Hair follicular keratinocyte (primary cell): ENCODE results near the gene ADAMTS4. TPM values are rescaled to one million over a fixed set of nuclear protein-coding genes. Genes with fewer than 3 reads are reported as not detected.

ENCODE experiments used
- total RNA-seq: library from RNA; depleted of rRNA; stranded (reverse); fragments of >200 nt; gene quantifications from 2 replicates; pipeline ENCODE4 v1.2.3, GENCODE V29; 2015

Gene ADAMTS4, protein sequence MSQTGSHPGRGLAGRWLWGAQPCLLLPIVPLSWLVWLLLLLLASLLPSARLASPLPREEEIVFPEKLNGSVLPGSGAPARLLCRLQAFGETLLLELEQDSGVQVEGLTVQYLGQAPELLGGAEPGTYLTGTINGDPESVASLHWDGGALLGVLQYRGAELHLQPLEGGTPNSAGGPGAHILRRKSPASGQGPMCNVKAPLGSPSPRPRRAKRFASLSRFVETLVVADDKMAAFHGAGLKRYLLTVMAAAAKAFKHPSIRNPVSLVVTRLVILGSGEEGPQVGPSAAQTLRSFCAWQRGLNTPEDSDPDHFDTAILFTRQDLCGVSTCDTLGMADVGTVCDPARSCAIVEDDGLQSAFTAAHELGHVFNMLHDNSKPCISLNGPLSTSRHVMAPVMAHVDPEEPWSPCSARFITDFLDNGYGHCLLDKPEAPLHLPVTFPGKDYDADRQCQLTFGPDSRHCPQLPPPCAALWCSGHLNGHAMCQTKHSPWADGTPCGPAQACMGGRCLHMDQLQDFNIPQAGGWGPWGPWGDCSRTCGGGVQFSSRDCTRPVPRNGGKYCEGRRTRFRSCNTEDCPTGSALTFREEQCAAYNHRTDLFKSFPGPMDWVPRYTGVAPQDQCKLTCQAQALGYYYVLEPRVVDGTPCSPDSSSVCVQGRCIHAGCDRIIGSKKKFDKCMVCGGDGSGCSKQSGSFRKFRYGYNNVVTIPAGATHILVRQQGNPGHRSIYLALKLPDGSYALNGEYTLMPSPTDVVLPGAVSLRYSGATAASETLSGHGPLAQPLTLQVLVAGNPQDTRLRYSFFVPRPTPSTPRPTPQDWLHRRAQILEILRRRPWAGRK
- 0.08 and 1.5 TPM in 2 replicates for total RNA-seq

DNA sequence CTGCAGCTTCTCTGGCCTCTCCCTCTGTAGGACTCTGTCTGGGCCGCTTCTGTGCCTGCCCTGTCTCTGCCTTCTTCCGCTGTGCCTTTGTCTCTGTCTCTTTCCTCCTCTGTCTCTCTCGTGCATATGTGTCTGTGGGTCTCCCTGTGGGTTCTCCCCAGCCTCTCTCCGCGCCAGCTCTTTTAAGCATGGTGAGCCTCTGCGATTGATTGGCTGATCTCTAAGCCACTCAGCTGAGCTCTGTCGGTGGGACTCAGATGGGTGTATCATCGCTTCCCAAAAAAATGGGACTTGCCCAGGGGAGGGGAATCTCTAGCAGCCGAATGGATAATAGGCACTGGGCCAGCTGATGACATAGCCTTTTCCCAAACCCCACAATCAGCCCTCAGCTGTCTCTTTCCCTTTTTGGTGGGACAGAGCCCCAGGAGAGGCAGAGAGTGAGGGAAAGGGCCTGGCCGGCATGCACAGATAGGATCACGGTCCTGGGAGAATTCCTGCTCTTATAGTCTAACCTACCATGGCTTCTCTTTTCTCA, at the start of gene ADAMTS4:
TSS of gene ADAMTS4 (minus strand) at position 158 of the 535 bp plus-strand sequence. CDS start 427 bp downstream, outside the sequence.

DNA sequence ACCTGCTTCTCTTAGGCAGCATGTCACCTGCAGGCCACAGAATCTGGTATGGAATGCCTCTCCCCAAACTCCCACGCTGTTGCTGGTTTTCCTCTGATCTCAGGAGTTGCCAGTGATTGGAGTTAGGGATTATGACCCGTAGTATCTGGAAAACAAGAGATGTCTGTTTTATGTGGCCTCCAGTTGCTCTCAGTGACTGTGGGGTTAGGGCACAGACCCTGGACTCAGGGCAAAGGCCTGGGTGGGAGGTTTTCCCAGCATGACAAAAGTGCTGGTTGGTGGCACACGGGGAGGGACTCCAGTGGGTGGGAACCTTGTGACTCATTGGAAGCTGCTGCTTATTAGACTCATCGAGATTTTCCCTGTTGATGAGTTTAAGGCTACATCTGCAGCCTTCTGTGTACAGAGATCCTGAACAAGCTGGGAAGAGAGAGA, 39.2 kb upstream of the ADAMTS4 start, which contains the start of gene NR1I3:
TSS of gene NR1I3 (minus strand) at position 165 of the 435 bp plus-strand sequence. CDS start 1,638 bp downstream, outside the sequence.

DNA sequence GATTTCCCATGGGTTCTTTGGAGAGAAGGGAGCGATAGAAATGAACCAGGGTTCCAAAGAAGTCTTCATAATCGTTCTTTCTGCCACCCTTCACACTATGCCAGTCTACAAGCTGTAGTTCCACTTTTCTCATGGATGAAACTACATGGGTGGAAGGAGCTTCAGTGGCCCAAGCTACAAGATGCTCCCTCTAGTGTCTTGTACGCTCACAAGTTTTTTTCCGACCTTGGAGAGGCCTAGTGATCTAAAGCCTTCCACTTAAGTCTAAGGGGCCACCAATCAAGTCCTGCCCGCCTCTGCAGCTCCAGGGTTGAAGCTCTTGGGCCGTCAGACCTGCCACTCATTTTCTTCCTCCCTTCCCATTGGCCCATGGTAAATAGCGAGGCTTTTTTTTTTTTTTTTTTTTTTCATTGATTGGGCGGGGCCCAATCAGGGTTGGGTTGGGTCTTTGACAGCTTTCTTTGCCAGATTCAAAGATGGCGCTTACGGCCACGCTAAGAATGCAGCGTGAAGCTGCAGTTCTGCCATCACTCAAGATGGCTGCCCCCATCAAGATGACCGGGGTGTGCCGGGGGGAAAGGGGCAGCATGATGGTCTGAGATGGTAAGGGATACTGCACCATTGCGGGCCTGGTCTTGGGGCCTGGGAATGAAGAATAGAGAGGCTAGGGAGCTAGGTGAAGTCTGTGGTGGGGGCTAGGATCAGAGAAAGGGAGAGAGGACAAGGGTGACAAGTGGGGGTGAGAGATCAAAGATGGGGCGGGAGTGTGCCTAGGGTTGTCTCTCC, 26.9 kb upstream of the ADAMTS4 start, which contains the start of gene TOMM40L:
TSS of gene TOMM40L (plus strand) at position 527 of the 786 bp plus-strand sequence. CDS start 430 bp downstream, outside the sequence.

DNA sequence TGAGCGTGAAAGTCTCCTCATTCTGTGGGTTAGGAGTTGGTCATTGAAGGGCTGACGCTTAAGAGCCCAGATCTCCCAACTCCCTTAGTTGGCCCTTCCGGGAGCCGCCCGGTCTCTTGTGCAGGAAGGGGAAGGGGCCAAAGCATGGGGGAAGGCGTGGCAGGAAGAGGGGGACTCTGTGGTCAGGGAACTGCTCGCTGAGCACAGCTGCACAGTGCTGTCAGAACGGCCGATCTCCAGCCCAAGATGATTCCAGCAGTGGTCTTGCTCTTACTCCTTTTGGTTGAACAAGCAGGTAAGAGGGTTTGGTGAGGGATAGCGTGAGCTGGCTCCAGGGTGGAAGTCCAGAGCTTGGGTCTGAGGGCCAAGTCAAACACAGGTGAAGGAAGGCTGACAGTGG, 16.2 kb upstream of the ADAMTS4 start, which contains the start of gene FCER1G:
TSS of gene FCER1G (plus strand) at position 220 of the 400 bp plus-strand sequence. CDS start at position 247, 27 bp downstream.

DNA sequence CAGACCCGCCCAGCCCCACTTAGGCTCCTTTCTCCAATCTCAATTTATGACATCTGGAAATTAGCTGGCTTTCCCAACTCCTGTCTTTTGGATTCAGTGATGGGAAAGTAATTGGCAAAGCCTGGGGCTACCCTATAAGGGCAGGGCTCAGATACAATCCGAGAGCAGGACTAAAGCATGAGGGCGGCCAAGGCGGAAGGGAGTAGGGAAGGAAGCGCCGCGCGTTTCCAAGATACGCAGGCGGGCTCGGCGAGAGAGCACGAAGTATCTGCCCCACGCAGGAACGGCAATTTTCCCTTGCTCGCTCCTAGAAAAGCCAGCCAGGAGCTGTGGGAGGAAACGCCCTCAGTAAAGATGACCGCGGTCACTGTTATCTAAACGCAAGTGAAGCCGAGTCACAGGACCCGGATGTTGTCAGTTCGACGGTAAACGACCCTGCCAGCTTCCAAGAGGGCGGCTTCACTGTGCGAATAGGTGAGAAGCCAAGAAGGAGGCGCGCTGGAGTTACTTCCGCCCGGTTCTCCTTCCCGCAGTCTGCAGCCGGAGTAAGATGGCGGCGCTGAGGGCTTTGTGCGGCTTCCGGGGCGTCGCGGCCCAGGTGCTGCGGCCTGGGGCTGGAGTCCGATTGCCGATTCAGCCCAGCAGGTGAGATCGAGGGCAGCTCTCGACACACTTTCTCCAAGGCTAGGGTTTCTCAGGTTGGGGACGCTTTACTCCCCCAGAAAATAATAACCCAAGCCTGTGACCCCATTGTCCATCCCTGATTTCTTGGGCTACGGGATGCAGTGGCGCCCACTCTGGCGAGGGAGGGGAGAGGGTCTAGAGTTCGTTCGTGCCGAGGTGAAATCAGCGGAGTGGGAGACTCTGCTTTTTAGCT, 3.2 kb upstream of the ADAMTS4 start, which contains the start of gene NDUFS2:
TSS of gene NDUFS2 (plus strand) at position 532 of the 877 bp plus-strand sequence. CDS start at position 551, 19 bp downstream.

DNA sequence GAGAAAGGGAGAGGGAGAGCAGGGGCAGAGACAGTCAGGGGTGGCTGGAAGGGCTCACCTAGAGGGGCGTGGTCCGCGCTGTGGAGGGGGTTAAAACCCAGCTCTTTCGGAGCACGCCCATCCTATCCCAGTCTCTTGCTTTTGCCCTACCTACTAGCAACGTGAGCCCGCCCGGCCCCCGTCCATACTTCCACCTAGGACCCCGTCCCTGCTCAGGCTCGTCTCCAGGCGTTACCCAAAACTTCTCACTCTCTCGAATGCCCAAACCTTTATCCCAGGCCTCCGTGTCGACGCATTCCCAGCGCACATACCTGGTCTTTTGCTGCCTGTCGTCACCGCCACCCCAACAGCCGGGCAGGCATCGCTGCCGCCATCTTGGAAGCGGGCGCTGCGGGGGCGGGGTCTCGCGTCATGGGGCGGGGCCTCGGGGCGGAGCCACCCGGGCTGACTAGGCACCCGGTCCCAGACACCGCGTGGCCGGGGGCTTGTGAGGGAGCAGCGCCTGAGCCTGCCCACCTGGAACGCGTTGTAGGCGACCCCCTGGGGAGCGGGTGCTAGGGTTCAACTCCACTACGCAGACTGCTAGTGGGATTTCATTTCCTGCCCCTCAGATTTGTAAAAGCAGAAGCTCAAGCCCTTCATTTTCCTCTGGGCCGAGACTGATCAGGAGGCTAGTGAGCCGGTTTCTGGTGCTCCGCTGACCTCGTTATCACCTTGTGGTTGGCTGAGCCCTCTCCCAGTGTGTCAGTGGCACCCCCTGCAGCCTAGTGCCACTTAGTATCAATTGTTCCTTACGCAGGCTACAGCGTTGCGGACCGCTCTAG, 21.5 kb downstream of the ADAMTS4 start, which contains the start of gene B4GALT3:
TSS of gene B4GALT3 (minus strand) at position 396 of the 824 bp plus-strand sequence. CDS start 1,447 bp downstream, outside the sequence.

DNA sequence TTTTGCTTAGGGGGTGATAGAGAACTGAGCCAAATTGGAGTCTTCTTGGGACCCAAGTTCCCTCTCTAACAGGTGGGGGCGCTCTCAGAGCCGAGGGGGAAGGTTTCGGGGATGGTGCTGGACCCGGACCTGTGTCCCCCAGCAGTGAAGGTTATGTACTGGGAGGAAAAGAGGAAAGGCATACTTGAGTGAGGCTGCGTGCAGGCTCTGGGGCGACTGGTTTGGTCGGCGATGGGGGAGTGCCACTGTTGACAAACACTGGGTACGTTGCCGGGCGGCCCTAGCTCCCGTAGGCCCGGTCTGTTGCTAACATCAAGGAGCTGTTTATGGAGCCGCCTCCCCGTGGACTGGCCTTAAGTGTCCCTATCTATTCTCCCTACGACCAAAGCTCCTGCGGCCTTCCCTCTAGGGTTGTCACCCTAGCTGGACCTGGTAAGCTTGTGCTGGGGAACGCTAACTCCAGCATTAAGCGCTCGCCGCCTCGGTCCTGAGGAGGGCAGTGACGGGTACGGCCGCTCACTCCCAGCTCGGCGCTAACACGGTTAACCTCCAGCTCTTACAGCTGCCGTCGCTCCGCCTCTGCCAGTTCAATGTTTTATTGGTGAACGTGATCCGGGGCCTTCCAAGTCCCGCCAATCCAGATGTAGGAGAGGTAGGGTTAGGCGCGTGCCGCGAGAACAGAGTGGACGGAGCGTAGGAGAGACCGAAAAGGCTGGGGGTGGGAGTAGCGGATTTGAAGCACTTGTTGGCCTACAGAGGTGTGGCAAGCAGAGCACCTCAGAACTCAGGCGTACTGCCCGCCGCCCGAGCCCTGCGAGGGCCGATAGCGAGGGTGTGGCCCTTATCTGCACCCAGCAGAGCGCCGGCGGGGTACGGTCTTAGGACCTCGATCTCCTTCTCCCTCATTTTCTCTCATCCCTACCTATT, 32.8 kb downstream of the ADAMTS4 start, which contains the start of gene PPOX:
TSS of gene PPOX (plus strand) at position 685 of the 927 bp plus-strand sequence. CDS start 422 bp downstream, outside the sequence.

DNA sequence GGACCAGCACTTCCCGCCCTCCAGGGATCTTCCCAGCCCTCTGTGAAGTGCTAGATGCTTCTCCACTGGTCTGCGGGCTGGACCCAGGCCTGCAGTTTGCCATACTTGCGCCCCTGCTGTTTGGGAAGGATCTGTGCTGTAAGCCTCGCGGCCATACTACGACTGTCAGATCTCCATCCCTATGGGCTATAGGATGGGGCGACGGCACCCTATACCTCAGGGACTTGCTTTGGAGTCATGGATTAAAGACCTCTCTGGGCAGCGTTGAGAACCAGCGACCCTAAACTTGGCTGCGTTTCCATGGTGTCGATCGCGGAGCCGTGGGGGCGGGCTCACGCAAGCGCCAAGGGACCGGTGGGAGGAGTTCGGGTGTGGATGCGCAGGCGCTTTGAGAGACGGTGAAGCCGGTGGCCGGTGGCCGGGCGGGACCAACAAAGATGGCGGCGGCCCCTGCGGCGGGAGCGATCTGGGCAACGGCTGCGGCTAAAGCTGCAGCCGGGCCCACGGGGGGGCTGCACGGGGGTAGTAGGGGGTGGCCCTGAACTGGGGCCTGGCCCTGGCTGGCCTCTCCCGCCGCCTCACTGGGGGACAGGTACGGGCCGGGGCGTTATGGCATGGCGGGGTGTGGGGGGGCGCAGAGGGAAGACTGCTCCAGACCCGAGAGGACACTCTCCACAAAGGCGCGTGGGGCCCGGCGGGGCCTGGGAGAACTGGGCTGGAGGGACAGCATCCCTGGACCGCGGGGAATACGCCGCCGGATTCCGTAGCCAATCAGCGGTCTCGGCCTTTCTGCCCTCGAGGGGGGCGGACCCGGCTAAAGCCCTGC, 39.6 kb downstream of the ADAMTS4 start, which contains the start of gene USP21:
TSS of gene USP21 (plus strand) at position 414 of the 826 bp plus-strand sequence. CDS start 1,141 bp downstream, outside the sequence.

DNA sequence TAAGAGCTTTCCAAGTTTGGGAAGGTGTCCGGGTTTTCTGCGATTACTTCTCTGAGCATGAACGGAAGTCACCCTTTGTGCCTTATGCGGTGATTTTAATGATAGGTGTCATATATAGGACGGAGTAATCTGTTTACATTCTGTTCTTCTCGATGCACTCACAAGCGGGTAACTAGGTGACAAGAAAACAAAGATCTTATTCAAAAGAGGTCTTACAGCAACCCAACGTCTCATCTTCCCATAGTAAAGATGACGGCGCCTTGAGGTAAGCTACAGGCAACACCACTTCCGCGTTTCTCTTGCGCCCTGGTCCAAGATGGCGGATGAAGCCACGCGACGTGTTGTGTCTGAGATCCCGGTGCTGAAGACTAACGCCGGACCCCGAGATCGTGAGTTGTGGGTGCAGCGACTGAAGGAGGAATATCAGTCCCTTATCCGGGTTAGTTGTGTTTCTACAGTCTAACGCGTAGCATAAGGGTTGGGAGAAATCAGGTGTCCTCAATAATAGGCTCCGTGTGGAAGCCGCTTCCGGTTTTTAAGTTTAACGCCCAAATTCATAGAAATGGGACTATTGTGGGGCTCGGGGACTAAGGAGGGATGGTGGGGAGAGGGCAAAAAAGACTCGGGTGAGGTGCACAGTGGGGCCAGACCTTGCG, 45.0 kb downstream of the ADAMTS4 start, which contains the start of gene UFC1:
TSS of gene UFC1 (plus strand) at position 297 of the 656 bp plus-strand sequence. CDS start at position 317, 20 bp downstream.

Other genes starting within 250 kb of the ADAMTS4 start
- not detected in 2 replicates for gene ITLN2, start 244.2 kb downstream of the ADAMTS4 start, total RNA-seq
- 97.3 and 126 TPM in 2 replicates for gene F11R, start 177.9 kb downstream of the ADAMTS4 start, total RNA-seq
- 123 and 299 TPM in 2 replicates for gene TSTD1, start 160.1 kb downstream of the ADAMTS4 start, total RNA-seq
- gene USF1, start 153.1 kb downstream of the ADAMTS4 start, total RNA-seq, result 20.1 and 30.0 TPM in 2 replicates
- gene ARHGAP30, start 129.2 kb downstream of the ADAMTS4 start, total RNA-seq, result not detected in 2 replicates
- 0.23 and 2.9 TPM in 2 replicates for gene NECTIN4, start 109.5 kb downstream of the ADAMTS4 start, total RNA-seq
- gene KLHDC9, start 100.7 kb downstream of the ADAMTS4 start, total RNA-seq, result 0.68 and 2.7 TPM in 2 replicates
- 71.9 and 125 TPM in 2 replicates for gene PFDN2, start 81.0 kb downstream of the ADAMTS4 start, total RNA-seq
- gene NIT1, start 80.9 kb downstream of the ADAMTS4 start, total RNA-seq, result 39.4 and 42.0 TPM in 2 replicates
- 21.9 and 23.2 TPM in 2 replicates for gene DEDD, start 66.4 kb downstream of the ADAMTS4 start, total RNA-seq
- 48.9 and 74.6 TPM in 2 replicates for gene UFC1, start 45.1 kb downstream of the ADAMTS4 start, total RNA-seq
- 7.7 and 8.5 TPM in 2 replicates for gene USP21, start 39.6 kb downstream of the ADAMTS4 start, total RNA-seq
- 8.4 and 18.0 TPM in 2 replicates for gene PPOX, start 32.6 kb downstream of the ADAMTS4 start, total RNA-seq
- gene B4GALT3, start 21.5 kb downstream of the ADAMTS4 start, total RNA-seq, result 36.7 TPM in 2 replicates
- gene NDUFS2, start 3.3 kb upstream of the ADAMTS4 start, total RNA-seq, result 120 and 122 TPM in 2 replicates
- 0.70 TPM in 1 of 2 replicates, not detected in the other for gene FCER1G, start 16.2 kb upstream of the ADAMTS4 start, total RNA-seq
- gene APOA2, start 24.6 kb upstream of the ADAMTS4 start, total RNA-seq, result not detected in 2 replicates
- gene TOMM40L, start 27.0 kb upstream of the ADAMTS4 start, total RNA-seq, result 10.1 and 16.2 TPM in 2 replicates
- gene NR1I3, start 39.1 kb upstream of the ADAMTS4 start, total RNA-seq, result not detected in 2 replicates
- not detected in 2 replicates for gene PCP4L1, start 59.7 kb upstream of the ADAMTS4 start, total RNA-seq
- gene MPZ, start 110.9 kb upstream of the ADAMTS4 start, total RNA-seq, result 0.61 and 0.86 TPM in 2 replicates
- gene SDHC, start 115.3 kb upstream of the ADAMTS4 start, total RNA-seq, result 29.3 and 39.3 TPM in 2 replicates
- not detected in 2 replicates for gene CFAP126, start 168.8 kb upstream of the ADAMTS4 start, total RNA-seq